Measurements from ENCODE around the gene CAMK2A. TPM values are rescaled to one million over a fixed set of nuclear protein-coding genes. Genes with fewer than 3 reads are reported as not detected.

CAMK2A gene
- total and polyA plus RNA-seq, 2 experiments from 2014 or later, result 0.18 TPM; not detected in 1

- Mint-ChIP-seq H3K9me3 (no peaks in the 10 kb centered on the region), H3K27me3 (ENCODE audit: insufficient read depth, low read depth, poor library complexity) (peaks cover 10% of the 10 kb centered on the region), H3K4me1 (peaks cover 14% of the 10 kb centered on the region), H3K4me3 (no peak overlapping the region), H3K27ac (no peak overlapping the region), H3K36me3 (ENCODE audit: low read depth) (no peaks in the 10 kb centered on the region)
- Histone ChIP-seq H3K27me3 (ENCODE audit: insufficient read depth) (no peaks in the 10 kb centered on the region), H3K9me2 (ENCODE audit: insufficient read depth) (no peaks in the 10 kb centered on the region), H3K4me3 (no peak overlapping the region), H3K27ac (ENCODE audit: low read depth) (no peak overlapping the region), H2AFZ (no peak overlapping the region), H4K20me1 (replicated peaks; ENCODE audit: insufficient read depth) (no peaks in the 10 kb centered on the region), H3K4me2 (no peak overlapping the region), H3K4me1 (ENCODE audit: insufficient read depth) (no peaks in the 10 kb centered on the region), H3K79me2 (replicated peaks; ENCODE audit: insufficient read depth) (no peaks in the 10 kb centered on the region), H3K36me3 (ENCODE audit: insufficient read depth) (no peaks in the 10 kb centered on the region), H3F3A (replicated peaks; ENCODE audit: low read depth) (no peaks in the 10 kb centered on the region)
- no peak for DNase-seq (ENCODE audit: low spot score)
- no peak for TF ChIP-seq EZH2 (IDR thresholded peaks at IDR 0.05; ENCODE audit: low read depth, unreplicated experiment)
- no peak for TF ChIP-seq STAT1 (IDR thresholded peaks at IDR 0.05; ENCODE audit: unreplicated experiment)
- no peak for TF ChIP-seq EZH2phosphoT487 (IDR thresholded peaks at IDR 0.05; ENCODE audit: unreplicated experiment)
- no peak for TF ChIP-seq CTCF (conservative IDR thresholded peaks at IDR 0.05; ENCODE audit: low read depth in 2 of 2)
- no peak for TF ChIP-seq REST (IDR thresholded peaks at IDR 0.05; ENCODE audit: unreplicated experiment)
- no peak for TF ChIP-seq NANOG (IDR thresholded peaks at IDR 0.05; ENCODE audit: borderline replicate concordance)
- TF ChIP-seq ZNF331 (CRISPR knock-in tag; IDR thresholded peaks at IDR 0.05; ENCODE audit: low read depth), result no peak
- no peak for ATAC-seq
Measured at GRCh38 chr5:150313921-150314716, 24.5 kb upstream of the CAMK2A start.

- ATAC-seq, result no peak
- DNase-seq (ENCODE audit: low spot score), result no peak
- no peaks in the 10 kb centered on the region for H3K27me3 ChIP-seq (ENCODE audit: insufficient read depth)
- no peak overlapping the region for H3K4me3 ChIP-seq
- no peaks in the 10 kb centered on the region for H3K9me2 ChIP-seq (ENCODE audit: insufficient read depth)
- H3K27me3 Mint-ChIP-seq (ENCODE audit: insufficient read depth, low read depth, poor library complexity), result peaks cover 8% of the 10 kb centered on the region
- no peak overlapping the region for H3K27ac ChIP-seq (ENCODE audit: low read depth)
- no peak overlapping the region for H3K4me3 Mint-ChIP-seq
- no peak overlapping the region for H3K27ac Mint-ChIP-seq
- H3K4me1 Mint-ChIP-seq, result peaks cover 12% of the 10 kb centered on the region
- H4K20me1 ChIP-seq (replicated peaks; ENCODE audit: insufficient read depth), result no peaks in the 10 kb centered on the region
- H3K36me3 ChIP-seq (ENCODE audit: insufficient read depth), result no peaks in the 10 kb centered on the region
- H3K79me2 ChIP-seq (replicated peaks; ENCODE audit: insufficient read depth), result no peaks in the 10 kb centered on the region
- H3F3A ChIP-seq (replicated peaks; ENCODE audit: low read depth), result no peaks in the 10 kb centered on the region
- H3K4me1 ChIP-seq (ENCODE audit: insufficient read depth), result no peaks in the 10 kb centered on the region
- no peaks in the 10 kb centered on the region for H3K36me3 Mint-ChIP-seq (ENCODE audit: low read depth)
- H3K4me2 ChIP-seq, result no peak overlapping the region
- no peak overlapping the region for H2AFZ ChIP-seq
- H3K9me3 Mint-ChIP-seq, result no peaks in the 10 kb centered on the region
- TF ChIP-seq ZNF114 (CRISPR knock-in tag; IDR thresholded peaks at IDR 0.05) (no peak), EZH2phosphoT487 (IDR thresholded peaks at IDR 0.05; ENCODE audit: unreplicated experiment) (no peak), STAT1 (IDR thresholded peaks at IDR 0.05; ENCODE audit: unreplicated experiment) (no peak), ZNF331 (CRISPR knock-in tag; IDR thresholded peaks at IDR 0.05; ENCODE audit: low read depth) (no peak), NANOG (IDR thresholded peaks at IDR 0.05; ENCODE audit: borderline replicate concordance) (no peak), REST (IDR thresholded peaks at IDR 0.05; ENCODE audit: unreplicated experiment) (no peak), JUNB (IDR thresholded peaks at IDR 0.05; ENCODE audit: unreplicated experiment) (no peak), EZH2 (IDR thresholded peaks at IDR 0.05; ENCODE audit: low read depth, unreplicated experiment) (no peak), CTCF (conservative IDR thresholded peaks at IDR 0.05; ENCODE audit: low read depth in 2 of 2) (no peak)
Measured at GRCh38 chr5:150313501-150313900, 23.9 kb upstream of the CAMK2A start.
